ENCODE data around the gene WDR38.
"Not testable (repeated sequence)": the region's sequence is repeated elsewhere in the genome, so short reads cannot be mapped to it uniquely, and the experiment has no call there.

The WDR38 gene

DNA sequence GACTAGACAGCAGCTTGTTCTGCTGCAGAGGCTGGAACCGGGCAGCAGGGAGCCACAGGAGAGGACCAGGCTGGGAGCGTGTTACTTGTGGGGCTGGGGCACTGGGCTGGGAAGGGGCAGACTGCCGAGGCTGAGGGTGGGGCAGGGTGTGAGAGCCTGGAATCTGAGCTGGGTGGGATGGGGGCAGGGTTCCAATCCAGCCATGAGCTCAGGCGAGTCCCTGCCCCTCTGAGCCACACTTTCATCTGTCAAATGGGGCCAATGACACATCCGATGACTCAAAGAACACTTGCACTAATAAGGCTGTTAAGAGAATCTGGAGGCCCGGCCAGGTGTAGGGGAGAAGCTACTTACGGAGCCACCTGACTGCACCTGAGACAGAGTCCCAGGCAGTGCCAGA is 18.7 kb upstream of the WDR38 start:
- DNase-seq = no peak

DNA sequence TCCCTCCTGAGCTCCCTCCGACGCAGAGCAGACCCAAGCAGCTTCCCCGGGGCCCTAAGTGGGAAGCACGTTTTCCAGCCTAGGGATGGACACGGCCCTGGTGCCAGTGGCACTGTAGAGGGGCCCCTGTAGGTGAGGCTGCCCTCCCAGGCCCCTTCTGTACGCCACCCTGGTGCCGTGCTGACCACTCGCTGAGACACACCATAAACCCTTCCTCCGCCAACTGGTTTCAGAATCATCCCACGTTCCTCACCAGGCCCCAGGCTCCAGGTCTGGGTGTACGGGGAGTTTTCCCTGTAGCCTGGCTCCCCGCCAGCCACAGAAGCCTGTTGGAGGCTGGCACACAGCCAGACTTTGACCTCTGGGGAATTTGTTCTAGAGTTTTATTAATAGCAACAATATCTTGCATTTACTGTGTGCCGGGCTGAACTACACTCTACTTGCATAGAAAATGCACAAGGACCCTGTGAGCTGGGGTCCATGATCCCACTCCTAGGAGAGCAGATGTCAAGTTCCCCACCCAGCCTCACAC is 18.2 kb upstream of the WDR38 start:
- DNase-seq = no peak

DNA sequence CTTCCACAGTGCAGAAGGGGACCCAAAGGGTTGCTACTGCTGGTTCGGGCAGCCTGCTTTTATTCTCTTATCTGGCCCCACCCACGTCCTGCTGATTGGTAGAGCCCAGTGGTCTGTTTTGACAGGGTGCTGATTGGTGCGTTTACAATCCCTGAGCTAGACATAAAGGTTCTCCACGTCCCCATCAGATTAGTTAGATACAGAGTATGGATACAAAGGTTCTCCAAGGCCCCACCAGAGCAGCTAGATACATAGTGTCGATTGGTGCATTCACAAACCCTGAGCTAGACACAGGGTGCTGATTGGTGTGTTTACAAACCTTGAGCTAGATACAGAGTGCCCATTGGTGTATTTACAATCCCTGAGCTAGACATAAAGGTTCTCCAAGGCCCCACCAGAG is 15.1 kb upstream of the WDR38 start:
- not testable (repeated sequence) for DNase-seq

DNA sequence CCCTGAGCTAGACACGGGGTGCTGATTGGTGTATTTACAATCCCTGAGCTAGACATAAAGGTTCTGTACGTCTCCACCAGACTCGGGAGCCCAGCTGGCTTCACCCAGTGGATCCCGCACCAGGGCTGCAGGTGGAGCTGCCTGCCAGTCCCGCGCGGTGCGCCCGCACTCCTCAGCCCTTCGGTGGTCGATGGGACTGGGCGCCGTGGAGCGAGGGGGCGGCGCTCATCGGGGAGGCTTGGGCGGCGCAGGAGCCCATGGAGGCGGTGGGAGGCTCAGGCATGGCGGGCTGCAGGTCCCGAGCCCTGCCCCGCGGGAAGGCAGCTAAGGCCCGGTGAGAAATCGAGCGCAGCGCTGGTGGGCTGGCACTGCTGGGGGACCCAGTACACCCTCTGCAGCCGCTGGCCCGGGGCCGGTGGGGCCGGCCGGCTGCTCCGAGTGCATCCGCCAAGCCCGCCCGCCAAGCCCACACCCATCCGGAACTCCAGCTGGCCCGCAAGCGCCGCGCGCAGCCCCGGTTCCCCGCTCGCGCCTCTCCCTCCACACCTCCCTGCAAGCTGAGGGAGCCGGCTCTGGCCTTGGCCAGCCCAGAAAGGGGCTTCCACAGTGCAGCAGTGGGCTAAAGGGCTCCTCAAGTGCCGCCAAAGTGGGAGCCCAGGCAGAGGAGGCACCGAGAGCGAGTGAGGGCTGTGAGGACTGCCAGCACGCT is 14.5 kb upstream of the WDR38 start:
- not testable (repeated sequence) for DNase-seq

DNA sequence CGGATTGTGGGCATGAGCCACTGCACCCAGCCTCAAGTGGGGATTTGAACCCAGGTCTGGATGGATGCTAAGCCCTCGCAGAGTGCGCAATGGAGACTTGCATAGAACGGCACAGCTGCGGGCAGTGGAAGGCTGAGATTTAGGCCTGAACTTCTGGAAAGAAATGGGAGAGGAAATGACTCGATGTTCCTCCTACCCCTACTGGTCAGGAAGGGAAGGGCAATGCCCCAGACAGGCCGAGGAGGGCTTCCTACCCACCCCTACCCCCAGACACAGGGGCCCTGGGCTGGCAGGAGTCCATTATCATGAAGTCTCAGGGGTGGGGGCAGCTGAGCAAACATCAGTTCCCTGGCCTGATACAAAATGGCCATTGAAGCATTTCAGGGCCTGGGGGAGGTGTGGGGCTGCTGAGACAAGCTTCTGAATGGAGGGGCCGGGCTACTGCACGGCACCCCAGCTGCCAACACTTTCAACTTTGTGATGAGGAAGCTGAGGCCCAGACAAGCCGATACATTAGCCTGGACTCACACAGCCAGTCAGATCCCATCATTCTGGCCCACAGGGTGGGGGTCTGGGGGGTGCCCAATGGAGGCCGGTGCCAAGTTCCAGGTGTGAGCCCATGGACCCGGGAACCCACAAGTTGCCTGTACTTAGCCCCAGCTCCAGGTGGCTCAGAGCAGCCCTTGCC is 13.5 kb upstream of the WDR38 start:
- DNase-seq = no peak

DNA sequence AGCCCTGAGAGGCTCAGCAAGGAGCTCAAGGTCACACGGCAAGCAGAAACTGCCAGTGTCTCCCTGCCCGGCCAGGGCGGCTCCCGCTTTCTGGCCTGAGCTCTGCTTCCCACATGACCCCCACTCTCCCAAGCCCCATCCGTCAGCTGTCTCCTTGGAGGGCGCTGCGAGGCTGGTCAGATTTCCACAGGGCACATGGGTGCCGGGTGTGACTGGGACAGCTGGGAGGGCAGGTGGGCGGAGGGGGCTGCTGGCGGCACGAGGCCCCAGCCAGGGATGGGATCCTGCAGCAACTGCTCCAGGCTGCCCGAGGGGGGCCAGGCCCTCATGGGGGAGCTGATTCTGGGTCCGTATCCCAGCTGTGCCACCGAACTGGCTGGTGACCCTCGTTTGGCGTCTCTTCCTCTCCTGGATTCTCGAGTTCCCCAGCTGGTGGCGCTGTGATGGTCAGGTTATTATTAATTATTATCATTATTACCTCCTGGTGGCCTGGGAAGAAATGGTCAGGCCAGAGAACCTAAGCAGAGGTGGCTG is 12.9 kb upstream of the WDR38 start:
- no peak for DNase-seq

DNA sequence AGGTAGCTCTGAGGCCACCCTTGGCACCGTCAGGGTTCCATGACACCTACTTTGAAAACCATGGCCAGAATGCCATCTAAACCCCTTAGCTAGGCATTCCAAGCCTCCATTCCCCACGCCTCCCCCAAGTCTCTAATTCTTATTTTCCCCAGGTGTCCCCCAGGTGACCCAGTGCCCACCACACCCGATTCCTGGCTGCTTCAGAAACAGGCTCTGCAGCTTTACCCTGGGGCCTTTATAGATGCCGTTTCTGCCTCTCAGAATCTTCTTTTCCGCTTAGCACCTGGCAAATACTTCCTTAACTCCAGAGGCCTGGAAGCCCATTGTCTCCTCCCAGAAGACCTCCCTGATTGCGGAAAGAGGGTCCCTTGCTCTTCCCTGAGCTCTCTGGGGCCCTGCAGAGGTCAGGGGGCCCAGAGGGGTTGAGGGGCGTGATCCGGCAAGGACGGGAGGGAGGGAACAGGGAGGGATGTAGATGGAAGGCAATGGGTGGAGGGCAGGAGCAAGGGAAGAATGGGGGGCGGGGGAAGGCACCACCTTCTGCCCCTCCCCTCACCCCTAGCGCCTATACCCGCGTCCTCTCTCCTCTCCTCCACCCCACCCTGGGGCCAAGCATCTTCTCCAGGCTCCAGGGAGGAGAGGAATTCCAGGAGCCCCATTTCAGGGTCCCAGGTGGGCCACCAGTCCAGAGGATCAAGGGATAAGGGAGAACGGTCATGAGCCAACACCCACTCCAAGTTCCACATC is 12.0 kb upstream of the WDR38 start:
- DNase-seq = no peak

DNA sequence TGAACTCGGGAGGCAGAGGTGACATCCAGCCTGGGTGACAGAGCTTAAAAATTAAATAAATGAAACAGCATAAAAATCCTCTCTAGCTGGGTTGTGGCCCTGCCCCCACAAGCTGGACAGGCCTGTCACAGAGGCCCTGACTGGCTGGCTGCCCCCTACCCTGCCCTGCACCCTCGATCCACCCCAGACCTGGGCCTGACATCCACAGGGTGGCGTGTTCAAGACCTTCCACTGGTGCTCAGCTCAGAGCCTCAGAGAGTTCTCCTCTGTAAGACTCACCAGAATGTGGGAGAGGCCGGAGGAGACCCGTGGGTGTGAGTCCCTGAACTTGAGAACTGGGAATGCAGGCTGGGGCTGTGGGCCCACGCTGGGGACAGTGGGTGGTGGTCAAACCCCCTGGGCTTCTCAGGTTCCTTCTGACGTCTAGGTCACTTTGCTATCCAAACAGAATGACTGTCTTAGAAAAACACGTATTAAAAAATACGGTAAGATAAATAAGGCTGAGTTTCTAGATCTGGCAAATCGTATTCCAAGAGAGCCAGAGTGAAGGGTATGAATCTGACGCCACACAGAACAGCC is 9.7 kb upstream of the WDR38 start:
- no peak for DNase-seq

DNA sequence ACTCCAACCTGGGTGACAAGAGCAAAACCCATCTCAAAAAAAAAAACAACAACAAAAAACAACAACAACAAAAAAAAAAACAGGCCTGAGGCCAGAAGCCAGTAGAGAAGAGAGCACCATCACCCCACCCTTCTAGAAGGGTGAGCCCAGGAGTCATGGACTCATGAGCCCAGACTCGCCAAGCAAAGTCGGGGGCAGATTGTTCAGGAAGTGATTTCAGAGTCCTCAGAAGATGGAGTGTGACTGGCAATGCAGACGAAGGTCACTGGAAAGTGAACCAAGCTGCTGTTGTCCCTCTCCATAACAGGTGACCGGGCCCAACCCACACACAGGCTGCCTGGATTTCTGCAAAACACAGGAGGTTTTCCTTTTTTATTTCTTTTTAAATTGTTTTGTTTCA is 9.0 kb upstream of the WDR38 start:
- DNase-seq = no peak

DNA sequence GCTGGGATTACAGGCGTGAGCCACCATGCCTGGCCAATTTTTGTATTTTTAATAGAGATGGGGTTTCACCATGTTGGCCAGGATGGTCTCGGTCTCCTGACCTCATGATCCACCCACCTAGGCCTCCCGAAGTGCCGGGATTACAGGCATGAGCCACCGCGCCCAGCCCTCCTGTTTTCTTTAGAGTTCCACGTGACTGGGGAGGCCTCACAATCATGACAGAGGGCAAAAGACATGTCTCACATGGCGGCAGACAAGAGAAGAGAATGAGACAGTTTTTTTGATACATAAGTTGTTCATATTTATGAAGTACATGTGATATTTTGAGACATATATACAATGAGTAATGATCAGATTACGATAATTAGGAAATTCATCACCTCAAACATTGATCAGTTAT is 6.8 kb upstream of the WDR38 start:
- not testable (repeated sequence) for DNase-seq

DNA sequence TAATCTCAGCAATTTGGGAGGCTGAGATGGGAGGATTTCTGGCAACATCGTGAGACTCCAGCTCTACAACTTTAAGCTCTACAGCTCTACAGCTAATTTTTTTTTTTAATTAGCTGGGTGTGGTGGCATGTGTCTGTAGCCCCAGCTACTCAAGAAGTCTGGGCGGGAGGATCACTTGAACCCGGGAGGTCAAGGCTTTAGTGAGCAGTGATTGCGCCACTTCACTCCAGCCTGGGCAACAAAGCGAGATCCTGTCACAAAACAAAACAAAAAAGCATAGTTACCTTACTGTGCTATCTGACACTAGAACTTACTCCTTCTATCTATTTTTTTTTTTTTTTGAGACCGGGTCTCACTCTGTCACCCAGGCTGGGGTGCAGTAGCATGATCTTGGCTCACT is 6.3 kb upstream of the WDR38 start:
- no peak for DNase-seq

DNA sequence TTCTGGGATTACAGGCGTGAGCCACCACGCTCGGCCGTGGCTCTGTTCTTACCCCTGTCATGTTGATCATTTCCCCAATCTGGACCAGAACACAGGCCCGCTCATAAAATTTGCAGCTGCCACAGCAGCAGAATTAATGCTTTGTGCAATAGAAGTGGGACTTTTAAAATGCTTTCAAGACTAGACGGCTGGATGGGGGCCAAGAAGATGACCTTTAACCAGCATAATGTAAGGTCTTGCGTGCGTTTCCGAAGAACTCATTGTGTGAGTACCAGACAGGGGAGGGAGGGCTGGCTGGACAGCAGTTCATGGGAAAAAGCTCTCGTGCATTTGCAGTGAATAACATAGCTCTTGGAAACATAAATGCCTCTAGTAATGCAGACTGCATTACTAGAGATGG is 3.5 kb upstream of the WDR38 start:
- DNase-seq = no peak

DNA sequence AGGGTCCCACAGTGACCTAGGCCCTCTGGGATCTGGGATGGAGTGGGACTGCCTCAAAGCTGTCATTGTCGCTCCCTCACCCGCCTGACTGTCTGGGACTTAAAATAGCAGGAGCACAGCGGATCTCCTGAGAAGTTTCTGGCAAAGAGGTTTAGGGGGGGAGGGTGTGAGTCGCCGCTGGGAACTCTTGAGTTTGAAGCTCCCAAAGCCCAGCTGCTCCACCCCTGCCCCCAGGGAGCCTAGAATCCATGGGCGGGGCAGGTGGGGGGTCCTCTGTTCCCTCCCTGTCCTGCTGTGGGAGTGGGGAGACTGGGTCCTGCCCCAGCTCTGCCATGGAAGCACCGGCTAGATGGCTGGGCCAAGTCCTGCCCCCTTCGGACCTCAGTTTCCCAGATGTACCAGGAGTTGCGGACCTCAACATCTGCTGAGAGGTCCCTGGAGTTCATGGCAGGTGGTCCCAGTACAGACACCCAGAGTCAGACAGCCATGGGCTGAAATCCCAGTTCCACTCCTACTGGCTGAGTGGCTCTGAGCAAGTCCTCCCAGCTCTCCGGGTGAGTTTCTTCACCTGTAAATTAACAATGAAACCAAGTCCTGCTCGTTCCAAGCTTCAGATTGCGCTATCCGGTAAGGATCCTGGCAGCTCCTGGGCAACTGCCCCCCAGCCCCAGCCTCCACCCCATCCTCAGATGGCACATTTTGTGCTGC is 985 bp upstream of the WDR38 start:
- no peak for DNase-seq

DNA sequence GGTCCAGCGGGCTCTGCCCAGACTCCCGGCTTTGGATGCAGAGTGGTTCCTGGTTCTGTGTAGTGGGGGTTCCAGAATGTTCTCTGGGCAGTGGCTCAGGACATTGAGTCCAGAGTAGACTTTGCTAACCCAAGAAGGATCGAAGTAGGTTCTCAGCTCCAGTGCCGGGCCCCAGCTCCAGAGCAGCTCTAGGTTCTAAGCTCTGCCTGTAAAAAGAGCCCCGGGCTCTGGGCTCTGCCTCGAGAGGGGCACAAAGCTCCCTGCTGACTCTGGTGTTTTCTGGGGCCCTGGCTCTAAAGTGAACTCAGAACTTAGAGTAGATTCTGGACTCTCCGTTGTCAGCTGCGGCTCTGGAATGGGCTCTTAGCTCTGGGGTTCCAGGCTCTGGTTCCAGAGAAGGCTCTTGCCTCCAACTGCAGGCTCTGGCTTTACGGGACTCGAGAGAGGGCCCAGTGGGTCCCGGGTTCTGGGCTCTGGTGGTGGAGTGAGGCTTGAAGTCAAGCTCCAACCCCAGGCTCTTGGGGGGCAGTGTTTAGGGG is 414 bp downstream of the WDR38 start:
- no peak for DNase-seq

DNA sequence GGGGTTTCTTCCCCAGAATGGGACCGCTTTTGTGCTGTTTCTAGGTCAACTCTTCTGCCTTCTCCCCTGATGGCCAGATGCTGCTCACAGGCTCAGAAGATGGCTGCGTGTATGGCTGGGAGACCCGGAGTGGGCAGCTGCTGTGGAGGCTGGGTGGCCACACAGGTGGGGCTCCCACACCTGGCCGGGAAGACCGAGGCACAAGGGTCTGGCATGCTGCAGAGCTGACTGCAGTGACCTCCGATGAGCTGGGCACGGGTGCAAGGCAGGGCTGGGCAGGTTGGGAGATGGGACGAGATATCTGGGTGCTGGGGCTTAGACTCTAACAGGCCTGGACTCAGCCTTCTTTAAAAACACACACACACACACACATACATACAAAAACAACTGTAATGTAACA is 901 bp downstream of the WDR38 start:
- no peak for DNase-seq

DNA sequence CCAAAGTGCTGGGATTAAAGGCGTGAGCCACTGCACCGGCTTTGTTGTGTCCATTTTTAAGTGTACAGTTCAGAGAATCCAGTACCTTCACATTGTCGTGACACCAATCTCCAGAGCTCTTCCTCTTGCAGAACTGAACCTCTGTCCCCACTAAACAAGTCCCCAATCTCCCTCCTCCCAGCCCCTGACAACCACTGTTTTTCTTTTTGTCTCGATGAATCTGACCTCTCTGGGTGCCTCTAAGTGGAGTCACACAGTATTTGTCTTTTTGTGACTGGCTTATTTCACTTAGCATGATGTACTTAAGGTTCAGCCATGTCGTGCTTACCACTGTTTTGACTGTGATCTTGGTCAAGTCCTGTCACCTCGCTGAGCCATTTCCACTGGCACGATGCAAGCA is 1.6 kb downstream of the WDR38 start:
- DNase-seq = no peak

DNA sequence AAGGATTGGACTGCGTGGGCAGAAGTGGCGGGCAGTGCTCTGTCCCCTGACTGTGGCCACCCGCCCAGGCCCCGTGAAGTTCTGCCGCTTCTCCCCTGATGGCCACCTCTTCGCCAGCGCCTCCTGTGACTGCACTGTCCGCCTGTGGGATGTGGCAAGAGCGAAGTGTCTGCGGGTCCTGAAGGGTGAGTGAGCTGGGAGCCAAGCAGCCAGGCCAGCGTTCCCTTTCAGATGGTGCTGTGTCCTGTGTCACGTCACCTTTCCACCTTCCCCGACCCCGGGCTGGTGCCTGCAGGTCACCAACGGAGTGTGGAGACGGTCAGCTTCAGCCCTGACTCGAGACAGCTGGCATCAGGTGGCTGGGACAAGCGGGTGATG is 2.3 kb downstream of the WDR38 start:
- no peak for DNase-seq

DNA sequence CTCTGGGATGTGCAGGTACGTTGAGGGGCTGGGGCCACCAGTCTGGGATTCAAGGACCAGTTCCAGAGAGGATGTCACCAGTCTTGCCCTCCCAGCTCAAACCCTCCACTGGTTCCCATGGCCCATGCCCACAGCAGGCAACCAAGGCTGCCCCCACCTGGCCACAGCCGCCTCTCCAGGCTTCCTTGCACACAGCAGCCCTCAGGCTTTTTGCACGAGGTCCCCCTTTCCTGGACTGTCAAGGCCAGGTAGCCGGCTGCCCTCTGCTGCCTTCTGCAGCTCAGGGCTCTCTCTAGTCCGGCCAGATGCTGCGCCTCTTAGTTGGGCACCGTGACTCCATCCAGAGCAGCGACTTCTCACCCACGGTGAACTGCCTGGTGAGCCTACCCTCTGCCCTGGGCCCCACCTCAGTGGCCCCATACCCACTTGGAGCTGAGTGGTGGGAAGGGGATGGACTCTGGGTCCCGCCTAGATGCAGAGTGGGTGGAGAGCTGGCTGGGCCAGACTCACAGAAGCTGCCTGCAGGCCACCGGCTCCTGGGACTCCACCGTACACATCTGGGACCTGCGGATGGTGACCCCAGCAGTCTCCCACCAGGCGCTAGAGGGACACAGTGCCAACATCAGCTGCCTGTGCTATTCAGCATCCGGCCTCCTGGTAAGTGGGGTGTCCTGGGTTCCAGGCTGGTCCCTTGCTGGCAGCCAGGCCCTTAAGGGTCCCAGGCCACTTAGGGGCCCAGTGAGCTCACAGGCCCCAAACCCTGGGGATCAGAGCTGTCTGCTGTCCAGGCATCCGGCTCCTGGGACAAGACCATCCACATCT is 2.9 kb downstream of the WDR38 start:
- DNase-seq = no peak

DNA sequence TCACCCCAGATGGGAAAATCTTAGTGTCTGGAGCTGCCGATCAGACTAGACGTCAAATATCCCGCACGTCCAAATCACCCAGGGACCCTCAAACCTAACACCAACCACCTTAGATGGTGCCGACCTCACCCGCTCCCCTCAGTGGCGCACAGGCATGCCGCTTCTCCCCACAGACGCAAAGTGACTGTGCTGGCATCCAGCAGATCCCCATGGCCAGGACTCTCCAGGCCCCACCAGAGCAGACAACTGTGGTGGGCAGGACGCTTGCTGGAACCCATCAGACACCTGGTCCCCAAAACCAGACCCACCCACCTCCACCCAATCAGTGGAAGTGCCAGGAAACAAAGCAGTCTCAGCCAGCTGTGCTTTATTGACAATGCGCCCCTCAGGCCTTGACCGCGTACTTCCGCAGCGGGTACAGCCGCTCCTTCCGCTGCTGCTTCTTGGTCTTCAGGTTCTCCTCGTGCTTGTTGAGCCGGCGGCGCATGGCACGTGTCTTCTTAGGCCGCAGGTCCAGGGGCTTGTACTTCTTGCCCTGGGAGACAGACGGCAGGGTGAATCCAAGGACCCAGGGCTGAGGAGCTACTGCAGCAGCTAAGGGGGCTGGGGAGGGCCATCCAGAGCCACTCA is 4.4 kb downstream of the WDR38 start:
- DNase-seq = no peak

DNA sequence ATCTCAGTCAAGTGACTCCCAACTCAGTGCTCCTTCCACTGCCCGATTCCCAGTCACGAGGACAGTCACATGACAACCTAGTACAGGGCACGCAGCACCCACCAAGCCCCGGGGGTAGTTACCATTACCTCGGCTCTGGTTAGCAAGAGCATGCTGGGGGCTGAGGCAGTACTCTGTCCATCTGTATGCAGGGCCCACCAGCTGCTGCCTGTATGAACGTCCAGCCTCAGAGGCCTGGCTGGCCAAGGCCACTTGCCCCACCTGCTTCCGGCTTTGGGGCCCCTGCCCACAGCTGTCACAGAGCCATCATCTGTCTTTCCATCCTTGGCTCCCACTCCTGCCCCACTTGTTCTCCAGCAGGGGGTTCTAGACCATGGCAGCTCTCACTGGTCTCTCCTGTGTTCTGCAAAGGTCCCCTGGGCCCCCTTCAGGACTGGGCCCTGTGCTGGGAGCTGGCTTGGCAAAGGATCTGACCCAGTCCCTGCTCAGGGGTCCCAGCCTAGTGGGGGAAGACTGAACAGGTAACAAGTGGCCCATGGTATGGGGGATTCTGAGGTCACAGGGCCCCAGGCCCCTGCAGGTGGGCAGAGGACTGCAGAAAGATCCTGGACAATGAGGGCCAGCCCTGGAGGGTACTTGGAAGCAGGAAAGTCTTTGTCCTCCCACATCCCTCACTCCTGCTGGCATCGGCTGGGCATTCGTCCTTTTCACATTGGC is 5.2 kb downstream of the WDR38 start:
- no peak for DNase-seq

Data from GOT3 (cell line).